Parathyroid adenoma (tissue), 2 donors: ENCODE data around the gene SLC9A9.

Experiments used
- H2AFZ ChIP-seq: fragments of 300-600 bp; sonication (generic); one replicate; pipeline ENCODE4 v1.7.0; 2017; ENCODE audit warnings: antibody characterized with exemption, mild to moderate bottlenecking
- H3K27ac ChIP-seq: fragments of 300-600 bp; sonication (generic); one replicate; pipeline ENCODE4 v1.7.0; 2017
- H3K27me3 ChIP-seq: fragments of 300-600 bp; sonication (generic); one replicate; pipeline ENCODE4 v1.7.0; 2017; ENCODE audit warnings: low read length; ENCODE audit not compliant: control insufficient read depth, insufficient read depth
- H3K36me3 ChIP-seq: fragments of 300-600 bp; sonication (generic); one replicate; pipeline ENCODE4 v1.7.0; 2017; ENCODE audit warnings: low read length; ENCODE audit not compliant: control insufficient read depth, insufficient read depth
- H3K4me1 ChIP-seq: fragments of 300-600 bp; sonication (generic); one replicate; pipeline ENCODE4 v1.7.0; 2017; ENCODE audit warnings: control low read depth
- H3K4me2 ChIP-seq: fragments of 300-600 bp; sonication (generic); one replicate; pipeline ENCODE4 v1.7.0; 2017; ENCODE audit warnings: low read length
- H3K4me3 ChIP-seq: fragments of 300-600 bp; sonication (generic); one replicate; pipeline ENCODE4 v1.7.0; 2017; ENCODE audit warnings: low read depth, low read length
- H3K79me2 ChIP-seq: fragments of 300-600 bp; sonication (generic); one replicate; pipeline ENCODE4 v1.7.0; 2017; ENCODE audit warnings: control low read depth
- H3K9ac ChIP-seq: fragments of 300-600 bp; sonication (generic); one replicate; pipeline ENCODE4 v1.7.0; 2017; ENCODE audit warnings: mild to moderate bottlenecking
- H3K9me3 ChIP-seq: fragments of 300-600 bp; sonication (generic); one replicate; pipeline ENCODE4 v1.7.0; 2017; ENCODE audit warnings: low read length; ENCODE audit not compliant: control insufficient read depth
- CTCF ChIP-seq: fragments of 300-600 bp; sonication (generic); IDR thresholded peaks from one replicate; pipeline ENCODE4 v1.7.0; 2017; ENCODE audit warnings: antibody characterized with exemption, mild to moderate bottlenecking
- donor health status: primary hyperparathyroidism.

The SLC9A9 gene

GRCh38 chr3:143357700-143358099, 490.6 kb downstream of the SLC9A9 start:
- Histone ChIP-seq H3K4me2 (no peak overlapping the region), H3K4me1 (no peaks in the 10 kb centered on the region)

GRCh38 chr3:143356839-143357238, 491.4 kb downstream of the SLC9A9 start:
- Histone ChIP-seq H3K79me2 (no peaks in the 10 kb centered on the region), H3K4me3 (no peak overlapping the region), H3K4me1 (no peaks in the 10 kb centered on the region), H3K9me3 (no peaks in the 10 kb centered on the region), H3K36me3 (no peaks in the 10 kb centered on the region), H2AFZ (no peak overlapping the region), H3K4me2 (no peak overlapping the region), H3K9ac (no peak overlapping the region), H3K27ac (no peak overlapping the region), H3K27me3 (no peaks in the 10 kb centered on the region)
- TF ChIP-seq CTCF = no peak

More at GRCh38 chr3:143357700-143358099, 490.6 kb downstream of the SLC9A9 start:
- Histone ChIP-seq H3K36me3 (no peaks in the 10 kb centered on the region), H3K27ac (no peak overlapping the region), H3K9me3 (no peaks in the 10 kb centered on the region), H3K9ac (no peak overlapping the region), H2AFZ (no peak overlapping the region), H3K4me3 (no peak overlapping the region), H3K79me2 (no peaks in the 10 kb centered on the region), H3K27me3 (no peaks in the 10 kb centered on the region)
- no peak for TF ChIP-seq CTCF

- H3K9me3 ChIP-seq = no peaks in the 10 kb centered on the region
- no peaks in the 10 kb centered on the region for H3K27me3 ChIP-seq
- no peak for TF ChIP-seq CTCF
- no peaks in the 10 kb centered on the region for H3K4me1 ChIP-seq
- H3K79me2 ChIP-seq = no peaks in the 10 kb centered on the region
- H3K27ac ChIP-seq = no peak overlapping the region
- no peak overlapping the region for H3K9ac ChIP-seq
- H2AFZ ChIP-seq = no peak overlapping the region
- H3K4me3 ChIP-seq = no peak overlapping the region
- no peak overlapping the region for H3K4me2 ChIP-seq
- H3K36me3 ChIP-seq = no peaks in the 10 kb centered on the region
These were observed 493.9 kb downstream of the SLC9A9 start for GRCh38 chr3:143354342-143354741.

GRCh38 chr3:143352850-143353550, 495.3 kb downstream of the SLC9A9 start:
- H3K4me3 ChIP-seq = no peak overlapping the region
- H3K27ac ChIP-seq = no peak overlapping the region
- no peaks in the 10 kb centered on the region for H3K9me3 ChIP-seq
- no peaks in the 10 kb centered on the region for H3K4me1 ChIP-seq
- no peak overlapping the region for H2AFZ ChIP-seq
- H3K36me3 ChIP-seq = no peaks in the 10 kb centered on the region
- no peak for TF ChIP-seq CTCF
- no peaks in the 10 kb centered on the region for H3K27me3 ChIP-seq
- H3K9ac ChIP-seq = no peak overlapping the region
- no peaks in the 10 kb centered on the region for H3K79me2 ChIP-seq
- no peak overlapping the region for H3K4me2 ChIP-seq
